GM23338 (cell line): Measurements from ENCODE around the gene PIK3R3.

Experiments used
- EZH2 ChIP-seq: fragments of 200-600 bp; sonication (generic); IDR thresholded peaks from one replicate; pipeline ENCODE4 v1.8.0; 2017; ENCODE audit warnings: antibody characterized with exemption, mild to moderate bottlenecking, low read depth; ENCODE audit not compliant: unreplicated experiment
- EZH2phosphoT487 ChIP-seq: fragments of 200-600 bp; sonication (generic); IDR thresholded peaks from one replicate; pipeline ENCODE4 v1.8.1; 2018; ENCODE audit warnings: antibody characterized with exemption; ENCODE audit not compliant: unreplicated experiment
- POLR2AphosphoS5 ChIP-seq: IDR thresholded peaks from 2 replicates; pipeline ENCODE4 v1.6.1; 2016; ENCODE audit warnings: antibody characterized with exemption, low read depth
- TF ChIP-seq, protein P1 (sequence below), 2 experiments: fragments of 200-600 bp in 1 of 2; sonication (generic) in 1 of 2; conservative IDR thresholded peaks; 2 replicates each; pipeline versions ENCODE4 v1.5.1 to v1.6.1; 2016 to 2017; ENCODE audit warnings: antibody characterized with exemption in 2 of 2, low read depth in 2 of 2, mild to moderate bottlenecking in 2 of 2, moderate library complexity in 1 of 2

GRCh38 chr1:46034601-46035516, 97.6 kb downstream of the PIK3R3 start:
- TF ChIP-seq, protein P1, sequence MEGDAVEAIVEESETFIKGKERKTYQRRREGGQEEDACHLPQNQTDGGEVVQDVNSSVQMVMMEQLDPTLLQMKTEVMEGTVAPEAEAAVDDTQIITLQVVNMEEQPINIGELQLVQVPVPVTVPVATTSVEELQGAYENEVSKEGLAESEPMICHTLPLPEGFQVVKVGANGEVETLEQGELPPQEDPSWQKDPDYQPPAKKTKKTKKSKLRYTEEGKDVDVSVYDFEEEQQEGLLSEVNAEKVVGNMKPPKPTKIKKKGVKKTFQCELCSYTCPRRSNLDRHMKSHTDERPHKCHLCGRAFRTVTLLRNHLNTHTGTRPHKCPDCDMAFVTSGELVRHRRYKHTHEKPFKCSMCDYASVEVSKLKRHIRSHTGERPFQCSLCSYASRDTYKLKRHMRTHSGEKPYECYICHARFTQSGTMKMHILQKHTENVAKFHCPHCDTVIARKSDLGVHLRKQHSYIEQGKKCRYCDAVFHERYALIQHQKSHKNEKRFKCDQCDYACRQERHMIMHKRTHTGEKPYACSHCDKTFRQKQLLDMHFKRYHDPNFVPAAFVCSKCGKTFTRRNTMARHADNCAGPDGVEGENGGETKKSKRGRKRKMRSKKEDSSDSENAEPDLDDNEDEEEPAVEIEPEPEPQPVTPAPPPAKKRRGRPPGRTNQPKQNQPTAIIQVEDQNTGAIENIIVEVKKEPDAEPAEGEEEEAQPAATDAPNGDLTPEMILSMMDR (conservative IDR thresholded peaks at IDR 0.05; ENCODE audit: low read depth in 2 of 2): peak in 1 of 2 experiments; percentile 64; a peak in 2 of 4 replicates
- TF ChIP-seq EZH2 (no peak), POLR2AphosphoS5 (no peak), EZH2phosphoT487 (no peak)
